ENCODE measurements around the gene CD83. TPM values are rescaled to one million over a fixed set of nuclear protein-coding genes. Genes with fewer than 3 reads are reported as not detected.

The CD83 gene
- total RNA-seq, 1 experiment from 2014 or later = 5.5 TPM

DNA sequence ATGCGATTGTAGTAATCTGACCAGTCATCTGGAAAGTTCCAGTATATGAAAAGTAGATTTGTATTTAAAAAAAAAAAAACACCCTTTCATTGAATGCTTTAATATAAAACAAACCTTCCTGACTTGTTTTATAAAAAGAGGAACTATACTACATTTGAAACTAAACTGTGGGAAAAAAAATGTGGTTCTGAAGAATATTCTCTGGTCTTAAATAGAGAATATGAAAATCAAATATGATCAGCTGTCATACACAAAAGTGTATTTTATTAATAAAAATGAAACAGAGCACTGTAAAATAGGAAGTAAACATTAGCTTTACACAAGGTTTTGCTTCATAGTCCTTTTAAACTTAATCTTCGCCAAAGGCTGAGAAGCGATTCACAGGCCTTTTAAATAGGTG is 25.3 kb upstream of the CD83 start (continued):
- TF ChIP-seq, protein P1, sequence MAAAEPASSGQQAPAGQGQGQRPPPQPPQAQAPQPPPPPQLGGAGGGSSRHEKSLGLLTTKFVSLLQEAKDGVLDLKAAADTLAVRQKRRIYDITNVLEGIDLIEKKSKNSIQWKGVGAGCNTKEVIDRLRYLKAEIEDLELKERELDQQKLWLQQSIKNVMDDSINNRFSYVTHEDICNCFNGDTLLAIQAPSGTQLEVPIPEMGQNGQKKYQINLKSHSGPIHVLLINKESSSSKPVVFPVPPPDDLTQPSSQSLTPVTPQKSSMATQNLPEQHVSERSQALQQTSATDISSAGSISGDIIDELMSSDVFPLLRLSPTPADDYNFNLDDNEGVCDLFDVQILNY (CRISPR knock-in tag; IDR thresholded peaks at IDR 0.05) = no peak
- TF ChIP-seq JUN (CRISPR knock-in tag; IDR thresholded peaks at IDR 0.05) = no peak
- TF ChIP-seq GRHL2 (CRISPR knock-in tag; IDR thresholded peaks at IDR 0.05; ENCODE audit: insufficient replicate concordance, severe bottlenecking) = no peak
- TF ChIP-seq ZMAT4 (CRISPR knock-in tag; IDR thresholded peaks at IDR 0.05) = no peak
- TF ChIP-seq, protein P2, sequence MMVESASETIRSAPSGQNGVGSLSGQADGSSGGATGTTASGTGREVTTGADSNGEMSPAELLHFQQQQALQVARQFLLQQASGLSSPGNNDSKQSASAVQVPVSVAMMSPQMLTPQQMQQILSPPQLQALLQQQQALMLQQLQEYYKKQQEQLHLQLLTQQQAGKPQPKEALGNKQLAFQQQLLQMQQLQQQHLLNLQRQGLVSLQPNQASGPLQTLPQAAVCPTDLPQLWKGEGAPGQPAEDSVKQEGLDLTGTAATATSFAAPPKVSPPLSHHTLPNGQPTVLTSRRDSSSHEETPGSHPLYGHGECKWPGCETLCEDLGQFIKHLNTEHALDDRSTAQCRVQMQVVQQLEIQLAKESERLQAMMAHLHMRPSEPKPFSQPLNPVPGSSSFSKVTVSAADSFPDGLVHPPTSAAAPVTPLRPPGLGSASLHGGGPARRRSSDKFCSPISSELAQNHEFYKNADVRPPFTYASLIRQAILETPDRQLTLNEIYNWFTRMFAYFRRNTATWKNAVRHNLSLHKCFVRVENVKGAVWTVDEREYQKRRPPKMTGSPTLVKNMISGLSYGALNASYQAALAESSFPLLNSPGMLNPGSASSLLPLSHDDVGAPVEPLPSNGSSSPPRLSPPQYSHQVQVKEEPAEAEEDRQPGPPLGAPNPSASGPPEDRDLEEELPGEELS (CRISPR knock-in tag; IDR thresholded peaks at IDR 0.05) = no peak
- TF ChIP-seq PRDM15 (CRISPR knock-in tag; IDR thresholded peaks at IDR 0.05) = no peak
- TF ChIP-seq ZNF281 (CRISPR knock-in tag; IDR thresholded peaks at IDR 0.05) = no peak
- TF ChIP-seq, protein P3, sequence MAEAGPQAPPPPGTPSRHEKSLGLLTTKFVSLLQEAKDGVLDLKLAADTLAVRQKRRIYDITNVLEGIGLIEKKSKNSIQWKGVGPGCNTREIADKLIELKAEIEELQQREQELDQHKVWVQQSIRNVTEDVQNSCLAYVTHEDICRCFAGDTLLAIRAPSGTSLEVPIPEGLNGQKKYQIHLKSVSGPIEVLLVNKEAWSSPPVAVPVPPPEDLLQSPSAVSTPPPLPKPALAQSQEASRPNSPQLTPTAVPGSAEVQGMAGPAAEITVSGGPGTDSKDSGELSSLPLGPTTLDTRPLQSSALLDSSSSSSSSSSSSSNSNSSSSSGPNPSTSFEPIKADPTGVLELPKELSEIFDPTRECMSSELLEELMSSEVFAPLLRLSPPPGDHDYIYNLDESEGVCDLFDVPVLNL (CRISPR knock-in tag; IDR thresholded peaks at IDR 0.05; ENCODE audit: borderline replicate concordance, low read depth) = no peak
- TF ChIP-seq ZNF121 (CRISPR knock-in tag; IDR thresholded peaks at IDR 0.05) = no peak
- TF ChIP-seq ZNF263 (CRISPR knock-in tag; IDR thresholded peaks at IDR 0.05; ENCODE audit: low read depth) = no peak
- no peak for TF ChIP-seq GABPB1 (CRISPR knock-in tag; IDR thresholded peaks at IDR 0.05)
- no peak for TF ChIP-seq ESRRA (CRISPR knock-in tag; IDR thresholded peaks at IDR 0.05; ENCODE audit: borderline replicate concordance)
- TF ChIP-seq RORB (CRISPR knock-in tag; IDR thresholded peaks at IDR 0.05) = no peak

- ChIA-PET CTCF (no interaction called here), POLR2A (no interaction called here)
- peaks cover 8% of the 10 kb centered on the region for H3K36me3 Mint-ChIP-seq
- no peak for ATAC-seq
- H3K9me3 Mint-ChIP-seq = peaks cover 30% of the 10 kb centered on the region
- DNase-seq (ENCODE audit: low spot score) = no peak
- H3K27me3 Mint-ChIP-seq (ENCODE audit: low read depth) = peaks cover 8% of the 10 kb centered on the region; the same call in 1 of the 2 replicates
- no peak overlapping the region for H3K27ac Mint-ChIP-seq
- peaks cover 9% of the 10 kb centered on the region for H3K4me1 Mint-ChIP-seq
- H3K4me3 Mint-ChIP-seq = no peak overlapping the region
- TF ChIP-seq ZNF317 (CRISPR knock-in tag; IDR thresholded peaks at IDR 0.05; ENCODE audit: borderline replicate concordance, low read depth) (no peak), JAZF1 (CRISPR knock-in tag; IDR thresholded peaks at IDR 0.05) (no peak), ZSCAN18 (CRISPR knock-in tag; IDR thresholded peaks at IDR 0.05) (no peak), NR3C1 (CRISPR knock-in tag; conservative IDR thresholded peaks at IDR 0.05; ENCODE audit: low read depth) (no peak)
Observed at GRCh38 chr6:14092838-14093789, 24.5 kb upstream of the CD83 start.

Data from WTC11 (cell line).